ENCODE results near the gene SLC44A3. TPM values are rescaled to one million over a fixed set of nuclear protein-coding genes. Genes with fewer than 3 reads are reported as not detected.

The SLC44A3 gene
- total RNA-seq, 2 experiments from 2014 or later = 0.27 to 0.36 TPM

DNA sequence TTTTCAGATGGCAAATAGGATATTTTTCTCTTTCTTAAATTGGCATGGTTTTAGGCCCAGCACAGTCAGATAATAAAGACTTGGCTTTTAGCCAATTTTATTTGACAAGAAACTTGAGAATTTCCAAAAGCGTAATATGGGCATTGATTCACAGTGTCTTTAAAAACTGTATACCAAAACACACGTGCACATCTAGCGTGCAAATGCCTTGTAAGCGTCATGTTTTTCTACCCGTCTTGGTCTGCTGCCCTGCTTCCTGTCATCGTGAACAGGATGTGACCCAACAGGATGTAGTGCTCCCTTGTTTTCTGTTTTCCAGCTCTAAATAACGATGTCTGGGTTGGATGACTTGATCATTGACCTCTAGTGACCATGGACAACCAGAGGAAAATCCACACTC is 24.7 kb upstream of the SLC44A3 start:
- H3K4me1 ChIP-seq (ENCODE audit: insufficient read depth, low read length) = peaks cover 6% of the 10 kb centered on the region
- peaks cover 13% of the 10 kb centered on the region for H3K4me1 Mint-ChIP-seq (ENCODE audit: low read depth)
- POLR2A ChIA-PET = no interaction called here
- CTCF ChIA-PET = no interaction called here
- no peak overlapping the region for H3K4me3 Mint-ChIP-seq
- H3K9me3 Mint-ChIP-seq = no peaks in the 10 kb centered on the region
- intact Hi-C loops (cut with DNase I, micrococcal nuclease) = no loop called here
- H3K4me3 ChIP-seq (ENCODE audit: low read length) = no peak overlapping the region
- ATAC-seq (ENCODE audit: poor library complexity) (no peak), DNase-seq (peak in 3 of 14 experiments; percentile 20 to 55 (median 35))
- H3K9me3 ChIP-seq (ENCODE audit: control insufficient read depth in 1 of 2, insufficient read depth in 1 of 2, low read length in 2 of 2) = peaks cover 0 to 3% of the 10 kb centered on the region in 2 experiments
- no peaks in the 10 kb centered on the region for H3K27me3 ChIP-seq (ENCODE audit: control insufficient read depth in 1 of 2, insufficient read depth in 2 of 2, low read length in 2 of 2)
- no peaks in the 10 kb centered on the region for H3K36me3 Mint-ChIP-seq (ENCODE audit: low read depth)
- TF ChIP-seq, protein P1, sequence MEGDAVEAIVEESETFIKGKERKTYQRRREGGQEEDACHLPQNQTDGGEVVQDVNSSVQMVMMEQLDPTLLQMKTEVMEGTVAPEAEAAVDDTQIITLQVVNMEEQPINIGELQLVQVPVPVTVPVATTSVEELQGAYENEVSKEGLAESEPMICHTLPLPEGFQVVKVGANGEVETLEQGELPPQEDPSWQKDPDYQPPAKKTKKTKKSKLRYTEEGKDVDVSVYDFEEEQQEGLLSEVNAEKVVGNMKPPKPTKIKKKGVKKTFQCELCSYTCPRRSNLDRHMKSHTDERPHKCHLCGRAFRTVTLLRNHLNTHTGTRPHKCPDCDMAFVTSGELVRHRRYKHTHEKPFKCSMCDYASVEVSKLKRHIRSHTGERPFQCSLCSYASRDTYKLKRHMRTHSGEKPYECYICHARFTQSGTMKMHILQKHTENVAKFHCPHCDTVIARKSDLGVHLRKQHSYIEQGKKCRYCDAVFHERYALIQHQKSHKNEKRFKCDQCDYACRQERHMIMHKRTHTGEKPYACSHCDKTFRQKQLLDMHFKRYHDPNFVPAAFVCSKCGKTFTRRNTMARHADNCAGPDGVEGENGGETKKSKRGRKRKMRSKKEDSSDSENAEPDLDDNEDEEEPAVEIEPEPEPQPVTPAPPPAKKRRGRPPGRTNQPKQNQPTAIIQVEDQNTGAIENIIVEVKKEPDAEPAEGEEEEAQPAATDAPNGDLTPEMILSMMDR (IDR thresholded peaks at IDR 0.05) = no peak
- H3K27ac Mint-ChIP-seq = no peak overlapping the region
- H3K27me3 Mint-ChIP-seq = no peaks in the 10 kb centered on the region
- H3K27ac ChIP-seq (ENCODE audit: low read depth in 1 of 2, low read length in 2 of 2) = no peak overlapping the region
- no peaks in the 10 kb centered on the region for H3K36me3 ChIP-seq (ENCODE audit: insufficient read depth, low read length)

- H3K27ac Mint-ChIP-seq = no peak overlapping the region
- no peak overlapping the region for H3K4me3 Mint-ChIP-seq
- peaks cover 13% of the 10 kb centered on the region for H3K4me1 Mint-ChIP-seq (ENCODE audit: low read depth)
- peaks cover 0 to 3% of the 10 kb centered on the region in 2 experiments for H3K9me3 ChIP-seq (ENCODE audit: control insufficient read depth in 1 of 2, insufficient read depth in 1 of 2, low read length in 2 of 2)
- H3K27me3 ChIP-seq (ENCODE audit: control insufficient read depth in 1 of 2, insufficient read depth in 2 of 2, low read length in 2 of 2) = no peaks in the 10 kb centered on the region
- DNase-seq (peak in 1 of 14 experiments; percentile 33), ATAC-seq (ENCODE audit: poor library complexity) (no peak)
- H3K9me3 Mint-ChIP-seq = no peaks in the 10 kb centered on the region
- POLR2A ChIA-PET = no interaction called here
- H3K36me3 ChIP-seq (ENCODE audit: insufficient read depth, low read length) = no peaks in the 10 kb centered on the region
- intact Hi-C loops (cut with DNase I, micrococcal nuclease) = no loop called here
- H3K36me3 Mint-ChIP-seq (ENCODE audit: low read depth) = no peaks in the 10 kb centered on the region
- H3K4me3 ChIP-seq (ENCODE audit: low read length) = no peak overlapping the region
- CTCF ChIA-PET = interaction anchor here (1.1 kb wide), 1 partner anchor 10 kb away, joined by 3 read pairs; no protein-coding TSS in a partner anchor
- H3K4me1 ChIP-seq (ENCODE audit: insufficient read depth, low read length) = peaks cover 6% of the 10 kb centered on the region
- TF ChIP-seq, protein P1 (IDR thresholded peaks at IDR 0.05) = no peak
- no peaks in the 10 kb centered on the region for H3K27me3 Mint-ChIP-seq
- no peak overlapping the region for H3K27ac ChIP-seq (ENCODE audit: low read depth in 1 of 2, low read length in 2 of 2)
These were observed 23.9 kb upstream of the SLC44A3 start for GRCh38 chr1:94796266-94796665.

- no peak overlapping the region for H3K4me3 ChIP-seq (ENCODE audit: low read length)
- peaks cover 0 to 3% of the 10 kb centered on the region in 2 experiments for H3K9me3 ChIP-seq (ENCODE audit: control insufficient read depth in 1 of 2, insufficient read depth in 1 of 2, low read length in 2 of 2)
- no peaks in the 10 kb centered on the region for H3K36me3 ChIP-seq (ENCODE audit: insufficient read depth, low read length)
- Mint-ChIP-seq H3K9me3 (no peaks in the 10 kb centered on the region), H3K36me3 (ENCODE audit: low read depth) (no peaks in the 10 kb centered on the region), H3K4me1 (ENCODE audit: low read depth) (peaks cover 19% of the 10 kb centered on the region), H3K4me3 (no peak overlapping the region), H3K27me3 (no peaks in the 10 kb centered on the region), H3K27ac (no peak overlapping the region)
- H3K27ac ChIP-seq (ENCODE audit: low read depth in 1 of 2, low read length in 2 of 2) = no peak overlapping the region
- TF ChIP-seq, protein P1 (IDR thresholded peaks at IDR 0.05) = no peak
- POLR2A ChIA-PET = no interaction called here
- no peak for DNase-seq
- CTCF ChIA-PET = no interaction called here
- H3K27me3 ChIP-seq (ENCODE audit: control insufficient read depth in 1 of 2, insufficient read depth in 2 of 2, low read length in 2 of 2) = no peaks in the 10 kb centered on the region
- intact Hi-C loops (cut with DNase I, micrococcal nuclease) = no loop called here
- H3K4me1 ChIP-seq (ENCODE audit: insufficient read depth, low read length) = peaks cover 6% of the 10 kb centered on the region
- ATAC-seq (ENCODE audit: poor library complexity) = no peak
These were observed 22.9 kb upstream of the SLC44A3 start for GRCh38 chr1:94797291-94797690.
